ENCODE results near the gene PRKN.

Gene PRKN

GRCh38 chr6:161354276-161354840 lies 1373.2 kb downstream of the PRKN start:
- TF ChIP-seq EZH2 (IDR thresholded peaks at IDR 0.05; ENCODE audit: borderline replicate concordance, low read length) = no peak
- TF ChIP-seq, protein P1, sequence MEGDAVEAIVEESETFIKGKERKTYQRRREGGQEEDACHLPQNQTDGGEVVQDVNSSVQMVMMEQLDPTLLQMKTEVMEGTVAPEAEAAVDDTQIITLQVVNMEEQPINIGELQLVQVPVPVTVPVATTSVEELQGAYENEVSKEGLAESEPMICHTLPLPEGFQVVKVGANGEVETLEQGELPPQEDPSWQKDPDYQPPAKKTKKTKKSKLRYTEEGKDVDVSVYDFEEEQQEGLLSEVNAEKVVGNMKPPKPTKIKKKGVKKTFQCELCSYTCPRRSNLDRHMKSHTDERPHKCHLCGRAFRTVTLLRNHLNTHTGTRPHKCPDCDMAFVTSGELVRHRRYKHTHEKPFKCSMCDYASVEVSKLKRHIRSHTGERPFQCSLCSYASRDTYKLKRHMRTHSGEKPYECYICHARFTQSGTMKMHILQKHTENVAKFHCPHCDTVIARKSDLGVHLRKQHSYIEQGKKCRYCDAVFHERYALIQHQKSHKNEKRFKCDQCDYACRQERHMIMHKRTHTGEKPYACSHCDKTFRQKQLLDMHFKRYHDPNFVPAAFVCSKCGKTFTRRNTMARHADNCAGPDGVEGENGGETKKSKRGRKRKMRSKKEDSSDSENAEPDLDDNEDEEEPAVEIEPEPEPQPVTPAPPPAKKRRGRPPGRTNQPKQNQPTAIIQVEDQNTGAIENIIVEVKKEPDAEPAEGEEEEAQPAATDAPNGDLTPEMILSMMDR (IDR thresholded peaks at IDR 0.05; ENCODE audit: low read length) = no peak
- H3K27ac ChIP-seq (ENCODE audit: low read depth, low read length, poor library complexity, severe bottlenecking) = no peak overlapping the region
- no peak overlapping the region for H3K9ac ChIP-seq (ENCODE audit: low read length)
- H3K4me3 ChIP-seq (ENCODE audit: low read depth, low read length, poor library complexity, severe bottlenecking) = no peak overlapping the region
- no peak overlapping the region for H2AFZ ChIP-seq (ENCODE audit: low read length)
- no peaks in the 10 kb centered on the region for H3K27me3 ChIP-seq (ENCODE audit: insufficient read depth, low read length)
- no peaks in the 10 kb centered on the region for H3K79me2 ChIP-seq (ENCODE audit: insufficient read depth, low read length)
- H3K36me3 ChIP-seq (ENCODE audit: insufficient read depth, low read length) = no peaks in the 10 kb centered on the region
- no peaks in the 10 kb centered on the region for H3K4me1 ChIP-seq (ENCODE audit: insufficient read depth, low read length, severe bottlenecking)
- H4K20me1 ChIP-seq (ENCODE audit: insufficient read depth, low read length) = no peaks in the 10 kb centered on the region
- H3K4me2 ChIP-seq (ENCODE audit: low read length) = no peak overlapping the region
- H3F3A ChIP-seq (ENCODE audit: insufficient read depth, low read length) = no peaks in the 10 kb centered on the region
- H3K9me3 ChIP-seq (ENCODE audit: low read length) = no peaks in the 10 kb centered on the region
- H3K9me2 ChIP-seq (ENCODE audit: low read depth, low read length) = no peaks in the 10 kb centered on the region

DNA sequence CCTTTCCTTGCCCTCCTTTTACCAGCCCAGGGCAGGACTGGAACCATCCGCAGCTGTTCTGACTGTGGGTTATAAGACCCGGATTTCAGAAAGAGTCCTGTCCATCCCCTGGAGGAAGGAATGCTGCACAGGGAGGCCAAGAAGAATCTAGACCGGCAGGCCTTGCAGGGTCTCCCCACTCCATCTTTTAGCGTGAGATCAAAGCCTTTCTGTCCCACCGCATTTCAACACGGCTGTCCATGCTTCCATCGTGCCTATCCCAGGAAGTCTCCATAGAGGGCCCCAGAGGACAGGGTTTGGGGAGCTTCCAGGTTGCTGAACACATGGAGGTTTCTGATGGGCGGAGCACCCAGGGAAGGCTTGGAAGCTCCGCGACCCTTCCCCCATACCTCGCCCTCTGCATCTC lies 1374.4 kb downstream of the PRKN start:
- Histone ChIP-seq H3K27ac (ENCODE audit: low read depth, low read length, poor library complexity, severe bottlenecking) (no peak overlapping the region), H3K4me2 (ENCODE audit: low read length) (no peak overlapping the region), H2AFZ (ENCODE audit: low read length) (no peak overlapping the region), H3K9me3 (ENCODE audit: low read length) (no peaks in the 10 kb centered on the region), H3K79me2 (ENCODE audit: insufficient read depth, low read length) (no peaks in the 10 kb centered on the region), H3K9me2 (ENCODE audit: low read depth, low read length) (no peaks in the 10 kb centered on the region), H3K27me3 (ENCODE audit: insufficient read depth, low read length) (no peaks in the 10 kb centered on the region), H3K4me3 (ENCODE audit: low read depth, low read length, poor library complexity, severe bottlenecking) (no peak overlapping the region), H3K4me1 (ENCODE audit: insufficient read depth, low read length, severe bottlenecking) (no peaks in the 10 kb centered on the region), H3K9ac (ENCODE audit: low read length) (no peak overlapping the region), H4K20me1 (ENCODE audit: insufficient read depth, low read length) (no peaks in the 10 kb centered on the region), H3F3A (ENCODE audit: insufficient read depth, low read length) (no peaks in the 10 kb centered on the region), H3K36me3 (ENCODE audit: insufficient read depth, low read length) (no peaks in the 10 kb centered on the region)
- TF ChIP-seq EZH2 (IDR thresholded peaks at IDR 0.05; ENCODE audit: borderline replicate concordance, low read length) = no peak
- TF ChIP-seq, protein P1 (IDR thresholded peaks at IDR 0.05; ENCODE audit: low read length) = no peak

GRCh38 chr6:161351858-161352257 lies 1375.7 kb downstream of the PRKN start:
- Histone ChIP-seq H3K4me2 (ENCODE audit: low read length) (no peak overlapping the region), H3K36me3 (ENCODE audit: insufficient read depth, low read length) (no peaks in the 10 kb centered on the region), H4K20me1 (ENCODE audit: insufficient read depth, low read length) (no peaks in the 10 kb centered on the region), H3K9me2 (ENCODE audit: low read depth, low read length) (no peaks in the 10 kb centered on the region), H3F3A (ENCODE audit: insufficient read depth, low read length) (no peaks in the 10 kb centered on the region), H3K79me2 (ENCODE audit: insufficient read depth, low read length) (no peaks in the 10 kb centered on the region), H2AFZ (ENCODE audit: low read length) (no peak overlapping the region), H3K9me3 (ENCODE audit: low read length) (no peaks in the 10 kb centered on the region), H3K27me3 (ENCODE audit: insufficient read depth, low read length) (no peaks in the 10 kb centered on the region), H3K27ac (ENCODE audit: low read depth, low read length, poor library complexity, severe bottlenecking) (no peak overlapping the region), H3K4me1 (ENCODE audit: insufficient read depth, low read length, severe bottlenecking) (no peaks in the 10 kb centered on the region), H3K4me3 (ENCODE audit: low read depth, low read length, poor library complexity, severe bottlenecking) (no peak overlapping the region), H3K9ac (ENCODE audit: low read length) (no peak overlapping the region)
- TF ChIP-seq, protein P1 (IDR thresholded peaks at IDR 0.05; ENCODE audit: low read length) = no peak
- no peak for TF ChIP-seq EZH2 (IDR thresholded peaks at IDR 0.05; ENCODE audit: borderline replicate concordance, low read length)

Measured in OCI-LY1 (cell line).